ENCODE measurements around the gene EIF2D.

GRCh38 chr1:206556047-206556749 is 56.1 kb downstream of the EIF2D start:
- TF ChIP-seq CTCF (conservative IDR thresholded peaks at IDR 0.05) = no peak
- no peak for TF ChIP-seq ZFX (IDR thresholded peaks at IDR 0.05)

Measured in C4-2B (cell line).